Measurements from ENCODE around the gene BAZ2B.
"Not testable (repeated sequence)": the region's sequence is repeated elsewhere in the genome, so short reads cannot be mapped to it uniquely, and the experiment has no call there.

Gene BAZ2B

GRCh38 chr2:159546039-159546438, 70.3 kb downstream of the BAZ2B start:
- DNase-seq (ENCODE audit: low spot score): no peak
- no peak for TF ChIP-seq CTCF (IDR thresholded peaks at IDR 0.05; ENCODE audit: extremely low read depth, insufficient read depth, missing control alignments)
- in situ Hi-C loops (cut with MboI; ENCODE audit: low pct_unique_long_range_greater_than_20kb, low sequenced_read_pairs, unreplicated experiment): no loop called here

DNA sequence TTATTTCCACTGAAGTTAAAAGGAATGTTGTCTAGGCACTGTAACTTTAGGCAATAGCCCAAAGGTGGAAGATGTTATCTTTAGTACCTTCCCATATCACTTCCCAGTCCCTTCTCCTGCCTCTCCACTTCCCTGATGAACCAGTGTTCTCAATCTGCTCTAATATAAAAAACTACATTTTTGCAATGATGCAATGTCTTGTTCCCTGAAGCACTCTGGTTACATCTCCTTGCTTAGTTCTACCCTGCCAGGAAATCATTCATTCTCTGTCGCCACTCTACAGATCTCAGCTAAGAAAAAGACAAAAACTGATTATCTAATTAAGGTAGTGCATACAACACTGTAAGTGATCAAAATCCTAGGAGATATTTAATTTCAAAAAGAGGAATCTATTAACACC, 71.3 kb downstream of the BAZ2B start:
- no peak for DNase-seq (ENCODE audit: low spot score)
- in situ Hi-C loops (cut with MboI; ENCODE audit: low pct_unique_long_range_greater_than_20kb, low sequenced_read_pairs, unreplicated experiment): no loop called here
- TF ChIP-seq CTCF (IDR thresholded peaks at IDR 0.05; ENCODE audit: extremely low read depth, insufficient read depth, missing control alignments): no peak

GRCh38 chr2:159542101-159542500, 74.2 kb downstream of the BAZ2B start:
- in situ Hi-C loops (cut with MboI; ENCODE audit: low pct_unique_long_range_greater_than_20kb, low sequenced_read_pairs, unreplicated experiment): no loop called here
- TF ChIP-seq CTCF (IDR thresholded peaks at IDR 0.05; ENCODE audit: extremely low read depth, insufficient read depth, missing control alignments): no peak
- DNase-seq (ENCODE audit: low spot score): no peak

DNA sequence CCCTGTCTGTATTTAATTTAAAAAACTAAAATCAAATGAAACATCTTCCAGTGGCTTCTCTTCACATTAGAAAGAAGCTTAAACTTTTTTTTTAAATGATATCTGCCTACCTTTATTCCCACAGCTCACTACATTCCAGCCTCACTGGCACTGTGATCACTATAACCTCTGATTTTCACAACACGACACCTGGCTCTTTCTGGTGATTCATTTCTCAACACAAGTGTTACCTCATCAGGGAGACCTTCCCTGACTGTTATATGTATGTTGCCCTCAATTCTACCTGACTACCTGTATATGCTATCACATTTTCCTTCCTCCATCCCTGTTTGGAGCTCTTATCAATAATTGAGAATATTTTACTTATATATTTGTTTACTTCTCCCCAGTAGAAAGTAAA, 76.6 kb downstream of the BAZ2B start:
- no peak for TF ChIP-seq CTCF (IDR thresholded peaks at IDR 0.05; ENCODE audit: extremely low read depth, insufficient read depth, missing control alignments)
- no peak for DNase-seq (ENCODE audit: low spot score)
- in situ Hi-C loops (cut with MboI; ENCODE audit: low pct_unique_long_range_greater_than_20kb, low sequenced_read_pairs, unreplicated experiment): no loop called here

DNA sequence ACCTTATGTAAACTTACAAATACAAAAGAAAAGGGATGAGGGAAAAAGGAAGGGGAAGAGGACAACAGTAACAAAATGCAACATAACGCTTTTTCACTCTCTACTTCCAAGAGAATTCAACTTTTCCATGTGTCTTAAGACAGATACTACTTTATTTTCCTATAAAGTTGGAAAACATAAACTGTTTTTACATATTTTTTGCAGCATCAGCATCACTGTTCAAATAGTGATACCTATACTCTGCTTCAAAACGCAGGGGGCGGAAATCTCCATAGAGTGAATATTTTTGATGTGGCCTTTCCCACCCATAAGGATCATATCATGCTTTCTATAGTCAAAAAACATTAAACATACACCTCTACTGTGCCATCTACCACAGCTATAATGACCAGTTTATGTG, 77.5 kb downstream of the BAZ2B start:
- in situ Hi-C loops (cut with MboI; ENCODE audit: low pct_unique_long_range_greater_than_20kb, low sequenced_read_pairs, unreplicated experiment): no loop called here

DNA sequence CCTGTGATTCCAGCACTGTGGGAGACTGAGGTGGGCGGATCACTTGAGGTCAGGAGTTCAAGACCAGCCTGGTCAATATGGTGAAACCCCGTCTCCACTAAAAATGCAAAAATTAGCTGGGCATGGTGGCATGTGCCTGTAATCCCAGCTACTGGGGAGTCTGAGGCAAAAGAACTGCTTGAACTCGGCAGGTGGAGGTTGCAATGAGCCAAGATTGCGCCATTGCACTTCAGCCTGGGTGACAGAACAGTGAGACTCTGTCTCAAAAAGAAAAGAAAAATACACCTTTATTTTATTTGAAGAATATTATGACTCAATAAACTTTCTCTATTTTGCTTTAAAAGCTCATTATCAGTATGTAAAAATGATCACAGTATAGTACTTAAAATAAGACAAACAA, 81.1 kb downstream of the BAZ2B start:
- DNase-seq (ENCODE audit: low spot score); in situ Hi-C loops (cut with MboI; ENCODE audit: low pct_unique_long_range_greater_than_20kb, low sequenced_read_pairs, unreplicated experiment): not testable (repeated sequence)

More for the DNA sequence above, 77.5 kb downstream of the BAZ2B start:
- no peak for DNase-seq (ENCODE audit: low spot score)
- no peak for TF ChIP-seq CTCF (IDR thresholded peaks at IDR 0.05; ENCODE audit: extremely low read depth, insufficient read depth, missing control alignments)

GRCh38 chr2:159531475-159531874, 84.9 kb downstream of the BAZ2B start:
- DNase-seq (ENCODE audit: low spot score): no peak
- in situ Hi-C loops (cut with MboI; ENCODE audit: low pct_unique_long_range_greater_than_20kb, low sequenced_read_pairs, unreplicated experiment): no loop called here
- no peak for TF ChIP-seq CTCF (IDR thresholded peaks at IDR 0.05; ENCODE audit: extremely low read depth, insufficient read depth, missing control alignments)
